H4 (cell line): ENCODE measurements around the gene ZNF277. TPM values are rescaled to one million over a fixed set of nuclear protein-coding genes. Genes with fewer than 3 reads are reported as not detected.
"Not testable (repeated sequence)": the region's sequence is repeated elsewhere in the genome, so short reads cannot be mapped to it uniquely, and the experiment has no call there.

Source experiments
- DNase-seq: peaks from one replicate; pipeline ENCODE4 v3.0.0-alpha.2; 2015; ENCODE audit warnings: low spot score
- total RNA-seq: library from RNA; depleted of rRNA; stranded (reverse); fragments of >200 nt; shearing (Covaris generic); gene quantifications from 2 replicates; pipeline ENCODE4 v1.2.3, GENCODE V29; 2014

ZNF277 gene
- total RNA-seq, 1 experiment from 2014 or later: 33.9 TPM

GRCh38 chr7:112211348-112211907 lies 4.9 kb downstream of the ZNF277 start:
- DNase-seq: no peak

DNA sequence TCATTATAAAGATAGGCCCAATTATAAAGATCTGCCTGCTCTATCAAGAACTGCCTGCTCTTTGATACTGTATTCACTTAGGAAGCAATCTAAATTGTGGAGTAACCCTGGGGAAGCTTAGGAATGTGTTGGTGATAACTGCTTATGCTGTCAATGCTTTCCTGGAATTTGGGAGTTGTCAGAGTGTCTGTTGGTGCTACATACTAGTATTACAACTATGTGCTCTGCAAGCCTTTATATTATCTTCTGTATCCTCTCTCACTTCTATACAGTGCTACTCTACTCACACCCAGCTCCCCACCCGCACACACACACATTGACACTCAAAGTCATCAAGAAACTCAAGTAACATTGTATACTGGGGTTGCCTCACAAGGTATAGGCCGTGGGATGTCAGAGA lies 6.1 kb downstream of the ZNF277 start:
- DNase-seq: no peak

DNA sequence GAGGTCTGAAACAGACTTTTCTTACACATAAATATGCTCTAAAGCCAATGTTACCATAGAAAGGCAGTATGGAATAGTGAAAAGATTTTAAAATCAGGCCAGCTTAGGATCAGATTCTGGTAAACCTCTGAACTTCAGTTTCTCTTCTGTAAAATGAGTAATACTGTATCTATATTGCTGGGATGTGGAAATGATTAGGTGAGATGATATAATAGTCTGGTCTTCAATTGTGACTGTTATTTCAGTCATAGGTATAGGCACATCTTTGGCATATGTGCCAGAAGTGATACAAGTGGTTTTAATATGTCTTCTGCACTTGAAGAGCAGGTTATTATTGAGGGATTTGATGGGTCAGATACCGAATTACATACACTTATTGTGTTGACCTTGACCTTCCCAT lies 7.2 kb downstream of the ZNF277 start:
- DNase-seq: no peak

- DNase-seq: no peak
Observed at GRCh38 chr7:112214268-112214667, 7.8 kb downstream of the ZNF277 start.

GRCh38 chr7:112214883-112215282 lies 8.4 kb downstream of the ZNF277 start:
- no peak for DNase-seq

GRCh38 chr7:112215787-112216186 lies 9.3 kb downstream of the ZNF277 start:
- DNase-seq: no peak

GRCh38 chr7:112220877-112221434 lies 14.5 kb downstream of the ZNF277 start:
- DNase-seq: no peak

DNA sequence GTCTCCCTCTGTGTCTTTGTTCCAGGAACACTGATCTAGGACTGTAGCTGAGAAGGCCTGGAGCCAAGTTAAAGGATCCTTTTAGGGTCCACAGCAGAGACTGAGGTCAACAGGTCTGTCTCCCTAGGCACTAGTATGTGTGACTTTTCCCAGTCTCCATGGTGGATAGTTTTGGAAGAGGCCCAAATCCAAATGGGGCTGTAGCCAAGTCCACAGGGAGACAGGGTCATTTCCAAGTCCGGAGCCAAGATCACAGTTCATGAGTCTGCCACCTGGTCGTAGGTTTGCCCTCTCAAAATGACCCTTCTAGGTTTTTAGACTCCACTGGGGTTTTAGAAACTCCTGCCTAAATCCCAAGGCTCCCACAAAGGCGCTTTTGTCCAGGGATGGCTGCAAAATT lies 16.8 kb downstream of the ZNF277 start:
- no peak for DNase-seq

DNA sequence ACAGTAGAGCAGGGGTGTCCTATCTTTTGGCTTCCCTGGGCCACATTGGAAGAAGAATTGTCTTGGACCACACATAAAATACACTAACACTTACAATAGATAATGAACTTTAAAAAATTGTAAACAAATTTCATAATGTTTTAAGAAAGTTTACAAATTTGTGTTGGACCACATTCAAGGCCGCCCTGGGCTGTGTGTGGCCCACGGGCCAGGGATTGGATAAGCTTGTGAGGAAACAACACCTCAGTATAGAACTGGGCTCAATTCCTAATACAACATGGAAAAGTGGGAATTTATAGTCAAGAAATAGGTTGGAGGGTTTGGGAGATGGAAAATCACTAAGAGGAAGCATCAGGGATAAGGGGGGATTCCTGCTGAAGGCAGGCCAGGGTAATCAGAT lies 17.7 kb downstream of the ZNF277 start:
- no peak for DNase-seq

DNA sequence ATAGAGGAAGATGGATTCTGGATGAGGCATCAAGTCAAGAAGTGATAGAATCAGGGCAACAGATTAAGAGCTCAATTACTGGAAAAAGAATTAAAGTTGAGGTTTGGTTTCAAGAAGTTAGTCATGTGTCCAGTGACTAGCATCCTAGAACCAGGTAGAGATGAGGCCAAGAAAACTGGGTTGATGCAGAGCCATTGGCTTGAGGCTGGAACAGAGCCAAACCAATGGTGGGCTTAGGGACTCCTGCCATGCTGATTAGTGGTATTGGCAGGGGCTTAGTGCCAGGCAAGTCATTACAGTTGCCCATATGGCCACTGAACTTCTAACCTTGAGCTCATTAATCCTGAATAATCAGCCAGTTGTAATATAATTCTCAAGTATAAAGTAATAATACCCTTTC lies 18.5 kb downstream of the ZNF277 start:
- no peak for DNase-seq

DNA sequence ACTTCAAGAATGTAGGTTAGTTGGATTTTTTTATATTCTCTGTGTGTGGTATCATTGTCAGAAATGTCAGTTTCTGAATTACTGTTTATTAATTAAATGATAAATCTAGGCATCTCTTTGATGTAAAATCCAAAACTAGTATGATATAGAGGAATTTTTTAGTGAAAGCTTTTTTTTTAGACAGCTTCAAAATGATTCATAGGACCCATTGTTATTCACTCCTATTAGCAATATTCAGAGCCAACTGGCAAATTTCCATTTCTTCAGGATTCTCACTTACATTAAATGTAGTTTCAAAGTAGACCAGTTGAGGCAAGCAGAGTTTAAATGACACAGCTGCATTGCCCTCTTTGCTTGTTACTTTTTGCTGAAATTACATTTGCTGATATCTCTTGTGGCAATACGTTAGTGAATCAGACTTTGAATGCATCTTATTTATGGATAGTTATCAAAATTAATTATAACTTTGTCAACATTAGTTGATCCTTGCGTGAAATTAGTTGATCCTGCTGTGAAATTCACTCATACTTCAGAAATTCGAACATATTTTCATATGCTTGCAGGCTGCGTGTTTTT lies 20.3 kb downstream of the ZNF277 start:
- DNase-seq: no peak

- no peak for DNase-seq
Observed at GRCh38 chr7:112228632-112229031, 22.1 kb downstream of the ZNF277 start.

DNA sequence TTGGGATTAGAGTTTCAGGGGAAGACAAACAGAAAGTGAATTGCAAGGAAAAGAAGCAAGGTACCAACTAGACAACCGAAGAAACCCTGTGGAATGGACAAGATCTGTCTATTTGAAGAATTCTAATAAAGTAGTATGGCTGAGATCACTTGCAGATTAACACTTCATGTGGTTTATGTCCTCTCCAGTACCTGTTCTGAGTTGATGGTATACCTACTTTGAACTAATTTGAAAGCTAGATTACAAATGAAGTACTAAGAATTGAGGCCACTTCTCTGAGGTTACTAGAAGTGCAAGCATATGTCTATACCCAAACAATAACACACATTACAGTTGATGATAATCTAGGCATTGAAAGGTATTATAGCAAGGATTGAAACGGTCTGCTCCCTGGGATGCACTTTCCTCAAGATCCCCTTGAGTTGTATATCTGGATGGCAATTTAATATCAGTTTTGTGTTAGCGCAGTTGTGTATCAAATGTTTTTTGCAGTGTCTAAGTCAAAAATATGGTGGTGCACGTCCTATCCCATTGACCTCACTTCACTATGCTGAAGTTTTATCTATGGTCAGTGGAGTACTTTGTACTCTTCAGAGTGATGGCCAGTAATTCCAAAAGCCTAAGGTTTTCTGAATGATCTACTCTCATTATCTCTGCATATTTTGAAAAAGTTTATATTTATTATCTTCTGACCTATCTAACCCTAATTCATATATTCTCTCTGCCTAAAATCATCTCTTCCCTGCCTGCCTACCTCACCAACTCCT lies 25.9 kb downstream of the ZNF277 start:
- DNase-seq: no peak

DNA sequence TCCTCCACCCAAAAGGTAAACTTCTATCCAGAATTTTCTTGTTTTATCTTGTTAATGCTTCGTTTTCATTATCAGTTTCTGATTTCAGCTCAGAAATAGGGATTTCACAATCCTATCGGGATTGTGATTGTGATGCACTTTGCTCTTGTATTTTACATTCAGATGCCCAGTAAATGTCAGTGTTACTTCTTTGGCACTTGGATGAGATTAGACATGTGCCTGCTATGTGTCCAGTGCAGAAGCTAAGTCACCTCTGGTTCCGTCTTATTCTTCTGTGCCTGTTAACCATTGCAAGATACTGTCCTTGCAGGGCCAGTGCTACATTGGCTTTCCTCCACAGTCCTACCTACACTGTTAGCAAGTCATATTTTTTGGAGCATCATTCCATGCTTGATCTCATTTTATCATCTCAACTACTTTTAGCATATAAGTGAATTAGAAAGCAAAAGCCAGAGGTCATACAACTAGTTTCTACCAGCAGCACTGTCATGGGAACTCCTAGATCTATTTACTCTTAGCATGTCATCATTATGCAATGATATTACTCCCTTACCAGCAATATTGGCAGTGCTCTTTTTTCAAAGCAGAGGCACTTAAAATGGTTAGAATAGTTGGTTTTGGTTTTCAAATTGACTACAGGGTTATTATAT lies 26.7 kb downstream of the ZNF277 start:
- DNase-seq: no peak

DNA sequence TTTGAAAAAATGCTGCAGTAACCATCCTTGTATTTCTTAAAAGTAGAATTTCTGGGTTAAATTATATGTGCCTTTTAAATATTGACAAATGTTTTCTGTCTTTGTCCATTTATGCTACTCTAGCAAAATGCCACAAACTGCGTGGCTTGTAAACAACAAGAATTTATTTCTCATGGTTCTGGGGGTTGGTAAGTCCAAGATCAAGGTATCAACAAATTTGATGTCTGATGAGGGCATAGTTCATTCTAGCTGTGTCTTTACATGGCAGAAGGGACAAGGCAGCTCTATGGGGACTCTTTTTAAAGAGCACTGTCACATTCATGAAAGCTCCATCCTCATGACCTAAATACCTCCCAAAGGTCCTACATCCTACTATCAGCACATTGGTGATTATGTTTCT lies 27.7 kb downstream of the ZNF277 start:
- no peak for DNase-seq

- DNase-seq: no peak
Observed at GRCh38 chr7:112236597-112236996, 30.1 kb downstream of the ZNF277 start.

- DNase-seq: peak; percentile 19
Observed at GRCh38 chr7:112238330-112238729, 31.8 kb downstream of the ZNF277 start.

- DNase-seq: peak; percentile 48
Observed at GRCh38 chr7:112238852-112239610, 32.5 kb downstream of the ZNF277 start.

- no peak for DNase-seq
Observed at GRCh38 chr7:112248598-112248997, 42.1 kb downstream of the ZNF277 start.

GRCh38 chr7:112249967-112250366 lies 43.5 kb downstream of the ZNF277 start:
- not testable (repeated sequence) for DNase-seq

DNA sequence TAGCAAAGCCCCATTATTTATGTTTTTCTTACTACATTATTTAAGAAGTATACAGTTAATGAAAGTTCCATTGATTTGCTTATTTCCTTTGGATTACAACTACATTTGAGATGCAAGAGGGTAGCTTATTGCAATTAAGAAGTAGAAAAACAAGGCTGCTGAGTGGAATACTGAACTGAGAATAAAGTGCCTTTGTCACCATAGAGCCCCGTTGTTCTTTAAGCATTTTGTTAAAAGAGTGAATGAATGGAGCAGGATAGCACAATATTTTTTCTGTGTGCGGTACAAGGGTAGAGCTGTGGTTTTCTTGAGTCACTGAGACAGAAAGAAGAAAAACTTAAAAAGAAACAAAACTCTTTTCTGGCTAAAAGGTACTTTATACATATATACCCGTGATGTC lies 45.6 kb downstream of the ZNF277 start:
- no peak for DNase-seq

GRCh38 chr7:112252691-112253090 lies 46.2 kb downstream of the ZNF277 start:
- no peak for DNase-seq
